GM21529 (cell line): Measurements from ENCODE around the gene SDK2.

Experiments
- ATAC-seq: cut with Tn5 transposase; IDR thresholded peaks from one replicate; pipeline ENCODE4 v1.9.1; 2021; ENCODE audit not compliant: unreplicated experiment

Gene SDK2

GRCh38 chr17:73637866-73638265, 6.4 kb downstream of the SDK2 start:
- ATAC-seq = no peak

DNA sequence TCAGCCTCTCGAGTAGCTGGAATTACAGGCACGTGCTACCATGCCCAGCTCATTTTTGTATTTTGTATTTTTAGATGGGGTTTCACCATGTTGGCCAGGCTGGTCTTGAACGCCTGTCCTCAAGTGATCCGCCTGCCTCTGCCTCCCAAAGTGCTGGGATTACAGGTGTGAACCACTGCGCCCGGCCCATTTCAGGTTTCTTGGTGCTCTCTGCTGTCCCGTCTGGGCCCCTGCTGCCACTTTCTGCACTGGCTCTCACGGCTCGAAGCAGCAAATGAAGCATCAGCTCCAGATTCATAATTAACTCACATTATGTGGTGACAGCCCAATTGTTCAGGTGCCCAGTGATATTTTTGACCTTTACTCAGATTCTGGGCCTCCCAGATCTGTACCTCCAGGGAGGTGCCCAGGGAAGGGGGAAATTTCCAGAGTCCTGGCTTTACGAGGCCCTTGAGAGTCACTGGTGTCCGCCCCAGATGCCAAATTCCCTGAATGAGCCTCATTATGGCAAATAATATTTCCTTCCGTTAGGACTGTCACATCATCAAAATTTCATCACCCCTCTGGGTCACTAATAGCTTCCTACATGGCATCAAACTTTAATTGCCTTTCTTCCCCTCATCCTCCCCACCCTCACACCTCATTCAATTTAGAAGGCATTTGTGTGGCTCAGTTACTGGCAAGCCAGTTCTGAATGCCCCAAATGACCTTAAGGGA, 9.0 kb downstream of the SDK2 start:
- no peak for ATAC-seq

DNA sequence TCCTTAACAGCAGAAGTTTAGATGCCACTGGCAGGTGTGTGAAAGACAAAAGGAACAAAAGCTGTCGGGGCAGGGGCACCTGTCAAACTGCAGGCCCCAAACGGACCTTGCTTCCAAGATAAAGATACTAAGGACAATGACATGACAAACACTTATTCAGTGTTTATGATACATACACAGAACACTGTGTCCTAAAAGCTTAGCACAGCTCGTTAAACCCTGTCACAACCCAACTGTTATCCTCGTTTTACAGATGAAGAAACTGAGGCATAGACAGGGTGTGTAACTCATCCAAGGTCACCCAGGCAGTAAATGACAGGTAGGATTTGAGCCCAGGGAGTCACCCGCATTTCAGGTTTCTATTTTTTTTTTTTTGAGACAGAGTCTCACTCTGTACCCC, 9.6 kb downstream of the SDK2 start:
- no peak for ATAC-seq

- ATAC-seq = no peak
These were observed 10.5 kb downstream of the SDK2 start for GRCh38 chr17:73633736-73634135.

GRCh38 chr17:73632513-73632912, 11.7 kb downstream of the SDK2 start:
- no peak for ATAC-seq

- ATAC-seq = no peak
These were observed 13.2 kb downstream of the SDK2 start for GRCh38 chr17:73630965-73631595.

DNA sequence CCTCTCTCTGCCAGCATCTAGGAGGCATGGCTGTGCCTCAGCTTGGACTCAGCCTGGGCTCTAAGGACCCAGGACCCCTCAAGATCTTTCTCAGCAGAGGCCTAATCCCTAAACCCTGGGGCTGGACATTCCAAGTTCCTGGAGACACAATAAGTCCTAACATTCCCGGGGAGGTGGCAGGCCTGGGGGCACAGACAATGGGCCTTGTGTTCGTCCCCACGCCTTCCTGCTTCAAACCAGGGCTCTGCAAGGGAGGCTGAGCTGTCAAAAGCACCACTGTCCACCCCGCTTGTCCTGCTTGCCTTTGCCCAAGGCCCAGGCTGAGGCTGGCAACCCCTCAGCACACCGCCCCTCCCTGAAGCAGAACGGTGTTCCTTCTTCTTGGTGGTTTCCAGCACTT, 13.7 kb downstream of the SDK2 start:
- ATAC-seq = no peak

DNA sequence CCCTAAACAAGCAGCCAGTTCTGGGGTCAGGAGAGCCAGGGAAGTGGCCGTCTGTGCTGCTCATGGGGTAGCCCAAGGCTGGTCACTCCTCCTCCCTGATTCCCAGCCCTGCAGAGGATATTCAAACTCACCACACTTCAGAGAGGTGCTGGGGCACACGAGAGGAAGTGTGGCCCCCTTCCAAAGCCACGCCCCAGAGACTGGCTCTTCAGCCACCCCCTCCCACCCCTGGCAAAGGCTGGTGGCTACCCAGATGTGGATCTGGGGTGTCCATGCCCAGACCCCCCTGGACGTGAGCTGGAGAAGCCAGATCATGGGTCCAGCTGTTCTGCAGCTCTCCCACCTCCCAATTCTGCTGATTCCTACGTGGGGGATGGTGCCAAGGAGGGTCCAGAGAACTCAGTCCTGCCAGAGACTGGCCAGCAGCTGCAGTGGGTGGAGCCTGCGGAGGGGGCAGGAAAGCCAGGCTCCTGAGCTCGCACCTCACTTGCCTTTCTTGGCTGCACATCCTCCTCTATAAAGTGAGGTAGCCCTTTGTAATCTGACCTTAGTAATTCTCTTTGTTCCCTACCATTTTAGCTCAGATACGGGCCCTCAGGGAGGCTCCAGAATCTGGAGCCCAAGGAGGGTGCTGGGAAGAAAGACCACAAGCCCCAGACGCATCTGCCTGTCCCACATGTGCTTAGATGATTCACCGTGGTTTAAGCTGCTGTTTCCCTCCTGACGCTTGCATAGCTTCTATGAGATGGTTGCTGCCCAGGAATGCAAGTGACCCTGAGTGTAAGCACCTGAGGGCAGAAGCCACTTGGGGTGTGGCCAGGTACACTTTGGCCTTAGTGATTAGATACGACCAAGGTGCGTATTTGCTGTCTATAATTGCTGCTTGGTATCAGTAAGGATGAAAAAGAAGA, 15.3 kb downstream of the SDK2 start:
- ATAC-seq = no peak

GRCh38 chr17:73625991-73626673, 18.1 kb downstream of the SDK2 start:
- ATAC-seq = no peak

GRCh38 chr17:73625006-73625405, 19.2 kb downstream of the SDK2 start:
- ATAC-seq = no peak

- no peak for ATAC-seq
These were observed 19.7 kb downstream of the SDK2 start for GRCh38 chr17:73624496-73624988.

GRCh38 chr17:73623818-73624217, 20.4 kb downstream of the SDK2 start:
- ATAC-seq = no peak

DNA sequence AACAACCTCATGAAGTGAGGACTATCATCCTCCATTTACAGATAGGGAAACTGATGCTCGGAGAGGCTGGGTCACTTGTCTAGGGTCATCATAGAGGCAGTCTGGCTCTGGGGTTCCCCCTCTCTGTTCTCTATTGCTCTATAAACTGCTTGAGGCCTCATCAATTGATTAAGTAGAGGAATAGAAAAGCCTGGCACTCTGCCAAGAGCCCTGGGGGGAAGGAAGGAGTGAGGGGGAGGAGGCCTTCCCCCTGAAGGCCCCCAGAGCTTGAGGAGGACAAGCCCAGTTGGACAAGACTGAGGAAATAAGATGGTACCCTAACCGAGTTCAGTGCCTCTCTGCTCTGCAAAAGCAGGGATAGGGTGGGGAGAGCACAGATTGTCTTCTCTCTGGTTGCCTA, 21.0 kb downstream of the SDK2 start:
- no peak for ATAC-seq

- no peak for ATAC-seq
These were observed 21.9 kb downstream of the SDK2 start for GRCh38 chr17:73622381-73622780.

DNA sequence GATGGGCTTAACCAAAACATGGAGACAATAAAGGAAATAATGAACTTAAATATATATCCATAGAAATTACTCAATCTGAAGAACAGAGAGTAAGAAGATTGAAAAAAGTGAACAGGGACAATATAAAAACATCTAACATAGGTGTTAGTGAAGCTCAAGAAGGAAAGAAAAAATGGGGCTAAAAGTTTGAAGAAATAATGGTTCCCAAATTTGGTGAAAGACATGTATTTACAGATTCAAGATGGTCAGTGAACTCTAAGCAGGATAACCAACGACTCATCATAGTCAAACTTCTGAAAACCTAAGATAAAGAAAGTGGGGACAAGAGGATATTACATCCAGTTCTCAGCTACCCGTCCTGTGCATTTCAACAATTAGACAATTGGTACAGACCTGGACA, 22.6 kb downstream of the SDK2 start:
- ATAC-seq = no peak

DNA sequence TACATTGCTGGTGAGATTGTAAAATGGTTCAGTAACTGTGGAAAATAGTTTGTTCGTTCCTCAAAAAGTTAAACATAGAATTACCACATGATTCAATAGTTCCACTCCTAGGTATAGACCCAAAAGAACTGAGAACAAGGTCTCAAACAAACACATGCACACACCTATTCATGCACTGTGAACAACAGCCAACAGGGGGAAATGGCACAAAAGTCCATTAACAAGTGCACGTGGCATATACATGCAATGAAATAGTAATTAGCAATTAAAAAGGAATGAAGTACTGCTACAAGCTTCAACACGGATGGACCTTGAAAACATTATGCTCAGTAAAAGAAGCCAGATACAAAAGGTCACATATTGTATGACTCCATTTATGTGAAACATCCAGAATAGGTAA, 23.8 kb downstream of the SDK2 start:
- no peak for ATAC-seq

DNA sequence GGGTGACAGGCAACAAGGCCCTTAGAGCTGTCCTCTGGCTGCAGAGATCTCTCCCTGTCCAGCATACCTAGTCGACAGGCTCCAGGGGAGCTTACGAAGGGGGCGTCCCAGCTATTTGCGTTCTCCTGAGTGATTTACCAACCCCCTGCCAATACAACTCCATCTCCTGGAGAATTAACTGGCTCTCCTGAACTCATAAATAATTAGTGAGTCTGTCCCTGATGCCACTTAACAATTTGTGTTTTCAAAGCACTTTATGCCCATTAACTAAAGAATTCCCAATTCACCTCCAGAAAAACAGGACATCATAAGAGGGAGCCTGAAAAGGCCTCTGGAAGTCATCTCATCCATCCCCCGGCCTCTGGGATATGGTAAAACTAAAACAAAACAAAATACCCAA, 26.7 kb downstream of the SDK2 start:
- ATAC-seq = no peak

DNA sequence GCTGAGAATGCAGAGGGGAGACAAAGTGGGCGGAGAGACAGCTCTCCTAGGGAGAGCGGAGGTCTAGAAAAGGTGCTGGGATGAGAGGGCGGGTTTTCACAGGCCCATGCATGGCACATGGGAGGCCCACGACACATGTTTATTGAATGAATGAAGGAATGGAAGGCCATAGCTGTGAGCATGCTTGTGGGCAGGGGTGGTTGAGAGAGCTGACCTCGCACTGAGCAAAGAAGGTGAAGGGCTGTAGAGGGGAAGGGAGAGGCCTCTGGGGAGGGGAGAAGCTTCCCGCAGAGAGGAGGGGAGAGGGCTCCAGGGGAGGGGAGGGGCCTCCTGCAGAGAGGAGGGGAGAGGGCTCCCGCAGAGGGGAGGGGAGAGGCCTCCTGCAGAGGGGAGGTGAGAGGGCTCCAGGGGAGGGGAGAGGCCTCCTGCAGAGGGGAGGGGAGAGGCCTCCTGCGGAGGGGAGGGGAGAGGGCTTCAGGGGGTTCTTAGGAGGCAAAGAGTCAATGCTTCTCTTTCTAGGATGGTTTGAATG, 27.3 kb downstream of the SDK2 start:
- no peak for ATAC-seq

- ATAC-seq = no peak
These were observed 27.9 kb downstream of the SDK2 start for GRCh38 chr17:73616120-73616872.

GRCh38 chr17:73614256-73614655, 30.0 kb downstream of the SDK2 start:
- no peak for ATAC-seq
